ENCODE results near the gene ACTR3.

DNA sequence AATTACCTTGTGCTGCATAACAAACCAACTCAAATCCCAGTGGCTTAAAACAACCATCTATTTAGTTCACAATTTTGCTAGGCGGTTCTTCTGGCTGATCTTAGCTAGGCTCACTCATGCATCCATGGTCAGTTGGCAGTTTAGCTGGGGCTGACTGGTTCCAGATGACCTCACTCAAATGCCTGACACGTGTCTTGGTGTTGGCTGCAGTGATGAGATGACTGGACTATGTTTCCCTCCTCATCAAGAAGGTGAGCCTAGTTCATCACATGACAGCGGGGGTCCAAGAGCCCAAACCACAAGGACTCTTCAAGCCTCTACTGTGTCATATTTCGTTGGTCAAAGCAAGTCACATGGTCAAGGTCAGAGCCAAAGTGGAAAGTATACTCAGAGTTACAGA lies 42.7 kb upstream of the ACTR3 start:
- TF ChIP-seq POLR2A (IDR thresholded peaks at IDR 0.05) (no peak), CTCF (IDR thresholded peaks at IDR 0.05) (no peak), EP300 (IDR thresholded peaks at IDR 0.05) (no peak), POLR2AphosphoS5 (IDR thresholded peaks at IDR 0.05) (no peak)
